Thyroid gland (tissue), 4 donors: ENCODE data around the gene SEPTIN1.

ENCODE experiments used
- CTCF ChIP-seq, 6 experiments: fragments of 200-600 bp in 3 of 6; fragments of 450-650 bp in 3 of 6; sonication (generic) in 3 of 6; IDR thresholded peaks; one replicate each; pipeline ENCODE4 v1.5.1; 2016 to 2019; ENCODE audit warnings: antibody characterized with exemption in 6 of 6, mild to moderate bottlenecking in 2 of 6, inconsistent platforms in 1 of 6, moderate library complexity in 1 of 6
- POLR2A ChIP-seq, 2 donors: fragments of 450-650 bp; IDR thresholded peaks; one replicate each; pipeline ENCODE4 v1.6.1; 2017; ENCODE audit warnings: antibody characterized with exemption in 2 of 2, mild to moderate bottlenecking in 2 of 2, moderate library complexity in 1 of 2

GRCh38 chr16:30351001-30351441 lies 31.3 kb downstream of the SEPTIN1 start:
- TF ChIP-seq CTCF (IDR thresholded peaks at IDR 0.05) (no peak), POLR2A (IDR thresholded peaks at IDR 0.05) (no peak)
